Measurements from ENCODE around the gene PKDREJ.

DNA sequence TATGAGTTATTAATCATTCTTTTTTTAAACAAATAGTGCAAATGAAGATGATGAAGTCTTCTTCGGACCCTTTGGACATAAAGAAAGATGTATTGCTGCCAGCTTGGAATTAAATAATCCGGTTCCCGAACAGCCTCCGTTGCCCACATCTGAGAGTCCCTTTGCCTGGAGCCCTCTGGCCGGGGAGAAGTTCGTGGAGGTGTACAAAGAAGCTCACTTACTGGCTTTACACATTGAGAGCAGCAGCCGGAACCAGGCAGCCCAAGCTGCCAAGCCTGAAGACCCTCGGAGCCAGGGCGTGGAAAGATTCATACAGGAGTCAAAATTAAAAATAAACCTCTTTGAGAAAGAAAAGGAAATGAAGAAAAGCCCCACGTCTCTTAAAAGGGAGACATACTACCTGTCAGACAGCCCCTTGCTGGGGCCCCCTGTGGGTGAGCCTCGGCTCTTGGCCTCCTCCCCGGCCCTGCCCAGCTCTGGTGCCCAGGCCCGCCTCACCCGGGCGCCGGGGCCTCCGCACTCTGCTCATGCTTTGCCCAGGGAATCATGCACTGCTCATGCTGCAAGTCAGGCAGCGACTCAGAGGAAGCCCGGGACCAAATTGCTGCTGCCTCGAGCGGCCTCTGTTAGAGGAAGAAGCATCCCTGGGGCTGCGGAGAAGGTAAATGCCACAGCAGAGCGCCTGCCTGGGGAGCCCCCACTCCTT lies 45.3 kb upstream of the PKDREJ start:
- TF ChIP-seq POLR2A (IDR thresholded peaks at IDR 0.05) (no peak), CTCF (IDR thresholded peaks at IDR 0.05 in 8 of 11, conservative IDR thresholded peaks at IDR 0.05 in 3 of 11) (no peak)

Measured in spleen (tissue), 7 donors.